ENCODE measurements around the gene PGF.

Gene PGF

GRCh38 chr14:74982661-74983060 is 27.3 kb upstream of the PGF start:
- TF ChIP-seq KLF10 (tag by site-specific recombination; IDR thresholded peaks at IDR 0.05) = no peak
- TF ChIP-seq INSM2 (tag by site-specific recombination; IDR thresholded peaks at IDR 0.05) = no peak
- no peak for TF ChIP-seq ZNF18 (tag by site-specific recombination; IDR thresholded peaks at IDR 0.05)
- POLR2A ChIA-PET = no interaction called here
- CTCF ChIA-PET = interaction anchor here (0.6 to 0.8 kb wide), 2 partner anchors 18 to 21 kb away, joined by 3 to 4 read pairs; no protein-coding TSS in a partner anchor
- Histone ChIP-seq H3K27ac (ENCODE audit: extremely low read depth, low read depth, low read length) (no peak overlapping the region), H3K36me3 (ENCODE audit: control insufficient read depth in 2 of 2, insufficient read depth in 1 of 2, low read length in 2 of 2) (no peaks in the 10 kb centered on the region), H3K9me3 (ENCODE audit: control insufficient read depth, insufficient read depth, low read depth, low read length) (no peaks in the 10 kb centered on the region), H3K4me1 (ENCODE audit: control insufficient read depth, insufficient read depth, low read length) (no peaks in the 10 kb centered on the region; the same call in 1 of the 2 replicates), H3K4me3 (ENCODE audit: low read depth, low read length) (no peak overlapping the region)

- no peaks in the 10 kb centered on the region for H3K9me3 ChIP-seq (ENCODE audit: control insufficient read depth, insufficient read depth, low read depth, low read length)
- TF ChIP-seq PBX3 (CRISPR knock-in tag; IDR thresholded peaks at IDR 0.05) (no peak), ZNF660 (tag by site-specific recombination; IDR thresholded peaks at IDR 0.05) (no peak), ZBTB6 (tag by site-specific recombination; IDR thresholded peaks at IDR 0.05) (no peak), ZNF350 (tag by site-specific recombination; IDR thresholded peaks at IDR 0.05) (no peak), SCRT2 (tag by site-specific recombination; IDR thresholded peaks at IDR 0.05) (no peak), ZNF560 (tag by site-specific recombination; IDR thresholded peaks at IDR 0.05; ENCODE audit: borderline replicate concordance) (no peak), ZNF292 (tag by site-specific recombination; IDR thresholded peaks at IDR 0.05; ENCODE audit: borderline replicate concordance, low read depth) (no peak), ZNF302 (tag by site-specific recombination; IDR thresholded peaks at IDR 0.05; ENCODE audit: low read depth) (no peak), ZEB2 (tag by site-specific recombination; IDR thresholded peaks at IDR 0.05) (no peak), ZSCAN30 (tag by site-specific recombination; IDR thresholded peaks at IDR 0.05) (no peak), ZFP3 (tag by site-specific recombination; IDR thresholded peaks at IDR 0.05; ENCODE audit: low read depth) (no peak), ZNF704 (tag by site-specific recombination; IDR thresholded peaks at IDR 0.05) (no peak), SP2 (tag by site-specific recombination; IDR thresholded peaks at IDR 0.05) (no peak), ZNF610 (tag by site-specific recombination; IDR thresholded peaks at IDR 0.05; ENCODE audit: borderline replicate concordance) (no peak)
- no peaks in the 10 kb centered on the region; the same call in 1 of the 2 replicates for H3K4me1 ChIP-seq (ENCODE audit: control insufficient read depth, insufficient read depth, low read length)
- H3K36me3 ChIP-seq (ENCODE audit: control insufficient read depth in 2 of 2, insufficient read depth in 1 of 2, low read length in 2 of 2) = no peaks in the 10 kb centered on the region
- no peak overlapping the region for H3K27ac ChIP-seq (ENCODE audit: extremely low read depth, low read depth, low read length)
- ChIA-PET POLR2A (interaction anchor here (0.6 kb wide), 1 partner anchor 58 kb away, joined by 4 read pairs; no protein-coding TSS in a partner anchor), CTCF (interaction anchor here (0.6 kb wide), 2 partner anchors 21 to 321 kb away, joined by 3 to 4 read pairs; no protein-coding TSS in a partner anchor)
- no peak overlapping the region for H3K4me3 ChIP-seq (ENCODE audit: low read depth, low read length)
These were observed 26.4 kb upstream of the PGF start for GRCh38 chr14:74981833-74982232.
